Fibroblast of the aortic adventitia (primary cell): Measurements from ENCODE around the gene CHKA. TPM values are rescaled to one million over a fixed set of nuclear protein-coding genes. Genes with fewer than 3 reads are reported as not detected.

Source experiments
- DNase-seq: peaks from one replicate; pipeline ENCODE4 v3.0.0-alpha.2; 2010; ENCODE audit warnings: low read depth
- H3K4me3 ChIP-seq: 2 replicates; pipeline ENCODE4 v1.5.1; 2011; ENCODE audit warnings: low read depth, mild to moderate bottlenecking, control low read depth, low read length, moderate library complexity
- CTCF ChIP-seq: IDR thresholded peaks from 2 replicates; pipeline ENCODE4 v1.5.1; 2011; ENCODE audit warnings: mild to moderate bottlenecking, low read length, control low read depth, inconsistent platforms; ENCODE audit not compliant: insufficient read depth
- total RNA-seq: library from RNA; depleted of rRNA; stranded (reverse); fragments of >200 nt; gene quantifications from 2 replicates; pipeline ENCODE4 v1.2.3, GENCODE V29; 2012; ENCODE audit warnings: low replicate concordance

Gene CHKA
- total RNA-seq, 1 donor = 5.2 TPM

DNA sequence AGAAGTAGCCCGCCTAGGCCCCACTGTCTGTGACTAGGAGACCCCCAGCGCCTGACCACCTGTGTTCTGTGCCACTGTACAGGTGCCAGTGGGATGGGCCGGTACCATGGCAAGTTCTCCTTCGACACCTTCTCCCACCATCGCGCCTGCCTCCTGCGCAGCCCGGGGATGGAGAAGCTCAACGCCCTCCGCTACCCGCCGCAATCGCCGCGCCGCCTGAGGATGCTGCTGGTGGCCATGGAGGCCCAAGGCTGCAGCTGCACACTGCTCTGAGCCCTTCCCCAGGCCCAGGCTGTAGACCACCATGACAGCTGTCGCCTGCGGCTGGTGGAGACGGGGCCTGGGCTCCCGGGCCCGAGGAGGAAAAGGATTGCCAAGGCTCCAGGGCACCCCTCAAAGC, 93.5 kb downstream of the CHKA start:
- DNase-seq = no peak
- no peak for TF ChIP-seq CTCF
- no peak overlapping the region for H3K4me3 ChIP-seq

DNA sequence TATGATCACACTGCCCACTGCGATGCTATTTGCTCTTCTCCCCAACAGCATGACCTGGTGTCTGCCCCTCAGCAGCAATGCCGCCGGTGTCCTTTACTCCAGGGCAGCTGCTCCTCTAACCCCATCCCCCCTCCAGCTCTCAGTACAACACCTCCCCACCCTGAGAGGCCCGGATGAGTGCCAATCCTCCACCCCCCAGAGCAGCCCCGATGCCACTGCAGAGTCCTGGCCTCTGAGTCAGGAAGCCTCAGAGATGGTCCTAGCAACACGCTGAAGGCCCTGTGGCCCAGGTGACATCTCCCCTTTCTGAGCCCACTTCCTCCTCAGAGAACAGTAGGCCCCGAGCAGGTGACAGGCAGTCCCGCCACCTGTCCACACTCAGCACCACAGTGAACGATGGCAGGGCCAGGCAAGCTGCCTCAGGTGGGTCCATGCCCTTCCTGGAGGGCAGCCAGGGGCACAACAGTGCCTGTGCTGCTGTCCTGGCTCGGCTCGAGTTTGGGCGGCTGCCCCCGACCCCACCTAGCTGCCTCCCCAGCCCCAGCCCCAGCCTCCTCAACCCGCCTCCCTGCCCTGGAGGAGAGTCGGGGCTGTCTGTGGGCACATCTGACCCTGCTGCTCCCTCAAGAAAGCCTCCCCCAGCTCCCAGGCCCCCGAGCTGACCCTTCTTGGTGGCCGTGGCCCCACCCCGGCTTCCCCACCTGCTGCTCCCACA, 94.6 kb downstream of the CHKA start:
- TF ChIP-seq CTCF = no peak
- no peak for DNase-seq
- H3K4me3 ChIP-seq = no peak overlapping the region

- DNase-seq = no peak
- no peak overlapping the region for H3K4me3 ChIP-seq
- TF ChIP-seq CTCF = no peak
These were observed 96.1 kb downstream of the CHKA start for GRCh38 chr11:68025047-68025446.

DNA sequence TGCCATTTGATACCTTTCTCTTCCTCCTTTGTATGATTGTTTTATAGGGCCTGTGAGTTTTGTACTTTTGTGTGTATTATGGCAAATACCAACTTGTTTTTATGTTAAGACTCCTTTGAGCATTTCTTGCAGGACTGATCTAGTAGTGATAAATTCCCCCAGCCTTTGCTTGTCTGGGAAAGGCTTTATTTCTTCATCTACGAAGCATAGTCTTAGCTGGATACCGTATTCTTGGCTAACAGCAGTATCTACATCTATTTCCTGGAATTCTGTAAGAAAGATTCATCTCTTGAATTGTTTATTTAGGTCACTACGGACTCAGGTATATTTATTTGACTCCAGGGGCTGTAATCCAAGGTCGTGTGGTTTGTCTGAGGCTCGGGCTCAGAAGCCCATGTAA, 96.7 kb downstream of the CHKA start:
- no peak for DNase-seq
- H3K4me3 ChIP-seq = no peak overlapping the region
- TF ChIP-seq CTCF = no peak

DNA sequence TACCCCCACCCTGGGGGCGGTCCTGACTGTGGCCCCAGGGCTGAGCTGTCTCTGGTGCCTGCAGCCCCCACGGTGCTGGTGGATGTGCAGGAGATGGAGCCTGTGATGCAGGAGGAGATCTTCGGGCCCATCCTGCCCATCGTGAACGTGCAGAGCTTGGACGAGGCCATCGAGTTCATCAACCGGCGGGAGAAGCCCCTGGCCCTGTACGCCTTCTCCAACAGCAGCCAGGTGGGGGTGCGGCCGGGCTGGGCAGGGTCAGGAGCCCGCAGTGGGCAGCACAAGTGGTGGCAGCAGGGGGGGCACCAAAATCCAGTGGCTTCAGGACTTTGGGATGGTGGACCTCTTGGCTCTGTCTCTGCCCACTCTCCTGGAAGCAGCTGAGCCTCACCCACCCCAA, 98.7 kb downstream of the CHKA start:
- DNase-seq = no peak
- H3K4me3 ChIP-seq = no peak overlapping the region
- no peak for TF ChIP-seq CTCF

- no peak overlapping the region for H3K4me3 ChIP-seq
- no peak for DNase-seq
- TF ChIP-seq CTCF = peak; percentile 20
These were observed 99.9 kb downstream of the CHKA start for GRCh38 chr11:68021167-68021787.
